Prostate gland (tissue), 2 donors: ENCODE measurements around the gene POGK.

ENCODE experiments used
- POLR2A ChIP-seq: fragments of 450-650 bp; IDR thresholded peaks from one replicate; pipeline ENCODE4 v1.6.1; 2016; ENCODE audit warnings: antibody characterized with exemption, mild to moderate bottlenecking
- POLR2AphosphoS5 ChIP-seq: sonication (generic); formaldehyde crosslinking; IDR thresholded peaks from one replicate; pipeline ENCODE4 v1.6.1; 2017; ENCODE audit warnings: antibody characterized with exemption
- TF ChIP-seq, protein P1 (sequence below), 4 experiments: fragments of 200-600 bp in 2 of 4; fragments of 450-650 bp in 2 of 4; sonication (generic) in 2 of 4; IDR thresholded peaks; 1 replicate in 3 of 4; 2 replicates in 1 of 4; pipeline ENCODE4 v1.5.1; 2016 to 2019; ENCODE audit warnings: antibody characterized with exemption in 4 of 4, mild to moderate bottlenecking in 2 of 4, moderate library complexity in 2 of 4

DNA sequence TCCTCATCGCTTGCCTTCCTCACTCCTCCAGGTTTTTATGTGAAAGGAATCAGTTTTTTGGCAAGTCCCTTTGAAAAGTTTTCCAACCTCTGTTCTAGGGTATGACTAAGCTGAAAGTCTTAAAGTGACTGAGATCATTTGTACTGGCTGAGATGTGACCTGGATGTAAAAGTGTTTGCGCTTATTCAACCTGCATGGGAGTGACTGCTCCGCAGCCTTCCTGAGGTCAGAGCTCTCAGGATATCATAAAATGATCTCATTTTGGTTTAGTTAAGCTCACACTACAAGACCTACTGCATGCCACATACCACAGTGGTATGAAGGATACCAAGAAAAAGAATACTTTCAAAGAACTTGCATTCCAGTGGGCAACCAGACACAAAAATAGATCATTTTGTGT, 66.6 kb downstream of the POGK start:
- TF ChIP-seq, protein P1, sequence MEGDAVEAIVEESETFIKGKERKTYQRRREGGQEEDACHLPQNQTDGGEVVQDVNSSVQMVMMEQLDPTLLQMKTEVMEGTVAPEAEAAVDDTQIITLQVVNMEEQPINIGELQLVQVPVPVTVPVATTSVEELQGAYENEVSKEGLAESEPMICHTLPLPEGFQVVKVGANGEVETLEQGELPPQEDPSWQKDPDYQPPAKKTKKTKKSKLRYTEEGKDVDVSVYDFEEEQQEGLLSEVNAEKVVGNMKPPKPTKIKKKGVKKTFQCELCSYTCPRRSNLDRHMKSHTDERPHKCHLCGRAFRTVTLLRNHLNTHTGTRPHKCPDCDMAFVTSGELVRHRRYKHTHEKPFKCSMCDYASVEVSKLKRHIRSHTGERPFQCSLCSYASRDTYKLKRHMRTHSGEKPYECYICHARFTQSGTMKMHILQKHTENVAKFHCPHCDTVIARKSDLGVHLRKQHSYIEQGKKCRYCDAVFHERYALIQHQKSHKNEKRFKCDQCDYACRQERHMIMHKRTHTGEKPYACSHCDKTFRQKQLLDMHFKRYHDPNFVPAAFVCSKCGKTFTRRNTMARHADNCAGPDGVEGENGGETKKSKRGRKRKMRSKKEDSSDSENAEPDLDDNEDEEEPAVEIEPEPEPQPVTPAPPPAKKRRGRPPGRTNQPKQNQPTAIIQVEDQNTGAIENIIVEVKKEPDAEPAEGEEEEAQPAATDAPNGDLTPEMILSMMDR (IDR thresholded peaks at IDR 0.05) = no peak
- TF ChIP-seq POLR2A (no peak), POLR2AphosphoS5 (no peak)
